H9 (cell line): ENCODE data around the gene DNAH1. TPM values are rescaled to one million over a fixed set of nuclear protein-coding genes. Genes with fewer than 3 reads are reported as not detected.

ENCODE experiments used
- DNase-seq: peaks from one replicate; pipeline ENCODE4 v3.0.0-alpha.2; 2017
- H2AFZ ChIP-seq: one replicate; pipeline ENCODE4 v1.6.1; 2013; ENCODE audit warnings: mild to moderate bottlenecking, low read length, control low read depth, moderate library complexity
- H2AK5ac ChIP-seq: 2 replicates; pipeline ENCODE4 v1.6.1; 2013; ENCODE audit warnings: low read length, control low read depth, mixed read lengths; ENCODE audit not compliant: insufficient read length
- H2BK120ac ChIP-seq: one replicate; pipeline ENCODE4 v1.6.1; 2013; ENCODE audit warnings: low read depth, mild to moderate bottlenecking, low read length, control low read depth, inconsistent platforms; ENCODE audit not compliant: poor library complexity, severe bottlenecking
- H2BK12ac ChIP-seq: 2 replicates; pipeline ENCODE4 v1.6.1; 2013; ENCODE audit warnings: low read length, control low read depth, mixed read lengths, low read depth; ENCODE audit not compliant: insufficient read length
- H2BK15ac ChIP-seq: 2 replicates; pipeline ENCODE4 v1.6.1; 2013; ENCODE audit warnings: low read depth, low read length, control low read depth
- H2BK20ac ChIP-seq: one replicate; pipeline ENCODE4 v1.6.1; 2013; ENCODE audit warnings: low read depth, mild to moderate bottlenecking, low read length, control low read depth, inconsistent platforms; ENCODE audit not compliant: poor library complexity, severe bottlenecking
- H2BK5ac ChIP-seq: 2 replicates; pipeline ENCODE4 v1.6.1; 2013; ENCODE audit warnings: low read length, control low read depth, mixed read lengths; ENCODE audit not compliant: insufficient read length
- H3K14ac ChIP-seq: 2 replicates; pipeline ENCODE4 v1.6.1; 2013; ENCODE audit warnings: low read length, control low read depth; ENCODE audit not compliant: insufficient read depth
- H3K18ac ChIP-seq: 2 replicates; pipeline ENCODE4 v1.6.1; 2013; ENCODE audit warnings: low read depth, mild to moderate bottlenecking, mixed read lengths, low read length, control low read depth; ENCODE audit not compliant: insufficient read length
- H3K23ac ChIP-seq: 2 replicates; pipeline ENCODE4 v1.6.1; 2013; ENCODE audit warnings: low read length, control low read depth, mixed read lengths, low read depth; ENCODE audit not compliant: insufficient read length
- H3K23me2 ChIP-seq: 2 replicates; pipeline ENCODE4 v1.6.1; 2013; ENCODE audit warnings: low read depth, mild to moderate bottlenecking, mixed read lengths, low read length, control low read depth; ENCODE audit not compliant: insufficient read length, poor library complexity, severe bottlenecking
- H3K27ac ChIP-seq: 2 replicates; pipeline ENCODE4 v1.5.1; 2013; ENCODE audit warnings: low read length, control low read depth, mixed read lengths, low read depth; ENCODE audit not compliant: insufficient read length
- H3K27me3 ChIP-seq: 2 replicates; pipeline ENCODE4 v1.6.1; 2013; ENCODE audit warnings: low read length, control low read depth, inconsistent platforms; ENCODE audit not compliant: insufficient read depth
- H3K4ac ChIP-seq: 2 replicates; pipeline ENCODE4 v1.6.1; 2013; ENCODE audit warnings: low read depth, mild to moderate bottlenecking, control low read depth, inconsistent platforms, low read length, moderate library complexity
- H3K4me1 ChIP-seq: 2 replicates; pipeline ENCODE4 v1.6.1; 2013; ENCODE audit warnings: low read length, control low read depth, inconsistent platforms; ENCODE audit not compliant: insufficient read depth
- H3K4me2 ChIP-seq: 2 replicates; pipeline ENCODE4 v1.6.1; 2013; ENCODE audit warnings: low read length, control low read depth, mixed read lengths; ENCODE audit not compliant: insufficient read length, insufficient read depth
- H3K56ac ChIP-seq: 2 replicates; pipeline ENCODE4 v1.6.1; 2013; ENCODE audit warnings: low read depth, mild to moderate bottlenecking, mixed read lengths, low read length, control low read depth; ENCODE audit not compliant: insufficient read length
- H3K79me1 ChIP-seq: 2 replicates; pipeline ENCODE4 v1.6.1; 2013; ENCODE audit warnings: low read depth, mild to moderate bottlenecking, moderate library complexity, low read length, control low read depth, inconsistent platforms; ENCODE audit not compliant: insufficient read depth, poor library complexity, severe bottlenecking
- H3K79me2 ChIP-seq: 2 replicates; pipeline ENCODE4 v1.6.1; 2013; ENCODE audit warnings: low read length, control low read depth, inconsistent platforms; ENCODE audit not compliant: insufficient read depth
- H3K9ac ChIP-seq: 2 replicates; pipeline ENCODE4 v1.6.1; 2013; ENCODE audit warnings: low read length, control low read depth, mixed read lengths; ENCODE audit not compliant: insufficient read length; ENCODE audit errors: extremely low read depth
- H3K9me3 ChIP-seq: one replicate; pipeline ENCODE4 v1.6.1; 2013; ENCODE audit warnings: low read depth, low read length, inconsistent platforms; ENCODE audit not compliant: control insufficient read depth
- H3T11ph ChIP-seq: one replicate; pipeline ENCODE4 v1.6.1; 2013; ENCODE audit warnings: mild to moderate bottlenecking, low read length, control low read depth, inconsistent platforms
- H4K20me1 ChIP-seq: one replicate; pipeline ENCODE4 v1.6.1; 2013; ENCODE audit not compliant: control insufficient read depth, insufficient read length, insufficient read depth
- H4K5ac ChIP-seq: 2 replicates; pipeline ENCODE4 v1.6.1; 2013; ENCODE audit warnings: low read depth, mild to moderate bottlenecking, mixed read lengths, low read length, control low read depth; ENCODE audit not compliant: insufficient read length
- H4K8ac ChIP-seq: replicated peaks from 2 replicates; pipeline ENCODE4 v1.6.1; 2013; ENCODE audit warnings: low read length, control low read depth, mixed read lengths, low read depth; ENCODE audit not compliant: insufficient read length
- H4K91ac ChIP-seq: 2 replicates; pipeline ENCODE4 v1.6.1; 2013; ENCODE audit warnings: low read depth, mild to moderate bottlenecking, moderate library complexity, mixed read lengths, low read length, control low read depth; ENCODE audit not compliant: insufficient read length
- H3K27ac Mint-ChIP-seq, 3 experiments: 2 replicates in 2 of 3; 3 replicates in 1 of 3; pipeline ENCODE4 v1.8.0; 2020 to 2021; ENCODE audit warnings: mixed read lengths in 3 of 3, mild to moderate bottlenecking in 1 of 3, moderate library complexity in 1 of 3
- H3K27me3 Mint-ChIP-seq: 2 replicates; pipeline ENCODE4 v1.8.0; 2021; ENCODE audit warnings: low read depth, mild to moderate bottlenecking, moderate library complexity, mixed read lengths
- H3K36me3 Mint-ChIP-seq, 3 experiments: 2 replicates in 2 of 3; 3 replicates in 1 of 3; pipeline ENCODE4 v1.8.0; 2020 to 2021; ENCODE audit warnings: low read depth in 3 of 3, mixed read lengths in 3 of 3; ENCODE audit not compliant: insufficient read depth in 1 of 3
- H3K4me1 Mint-ChIP-seq, 2 experiments: 2 replicates each; pipeline ENCODE4 v1.8.0; 2020; ENCODE audit warnings: mixed read lengths in 2 of 2
- H3K4me3 Mint-ChIP-seq, 2 experiments: 2 replicates in 1 of 2; 3 replicates in 1 of 2; pipeline ENCODE4 v1.8.0; 2020 to 2021; ENCODE audit warnings: mild to moderate bottlenecking in 2 of 2, mixed read lengths in 2 of 2, moderate library complexity in 1 of 2
- H3K9me3 Mint-ChIP-seq, 2 experiments: 2 replicates in 1 of 2; 3 replicates in 1 of 2; pipeline ENCODE4 v1.8.0; 2020; ENCODE audit warnings: mild to moderate bottlenecking in 2 of 2, mixed read lengths in 2 of 2, moderate library complexity in 1 of 2
- WGBS: extraction: QIAGEN DNeasy Blood & Tissue Kit; methylation state at CpG from one replicate; pipeline ENCODE4 v1.1.7; 2013; ENCODE audit warnings: missing lambda C conversion rate, low lambda C conversion rate, mixed read lengths; ENCODE audit not compliant: insufficient read length; ENCODE audit errors: extremely low coverage; 5-methylcytosine and 5-hydroxymethylcytosine counted together
- total RNA-seq: library from RNA; stranded (reverse); gene quantifications from 2 replicates; pipeline ENCODE4 v1.2.1, GENCODE V29; 2021
- TF ChIP-seq, protein P1 (sequence below): fragments of 200-600 bp; sonication (generic); conservative IDR thresholded peaks from 3 replicates; pipeline ENCODE4 v1.8.0; 2021; ENCODE audit warnings: antibody characterized with exemption, mild to moderate bottlenecking

Gene DNAH1
- total RNA-seq, 1 experiment from 2014 or later = 2.0 TPM

DNA sequence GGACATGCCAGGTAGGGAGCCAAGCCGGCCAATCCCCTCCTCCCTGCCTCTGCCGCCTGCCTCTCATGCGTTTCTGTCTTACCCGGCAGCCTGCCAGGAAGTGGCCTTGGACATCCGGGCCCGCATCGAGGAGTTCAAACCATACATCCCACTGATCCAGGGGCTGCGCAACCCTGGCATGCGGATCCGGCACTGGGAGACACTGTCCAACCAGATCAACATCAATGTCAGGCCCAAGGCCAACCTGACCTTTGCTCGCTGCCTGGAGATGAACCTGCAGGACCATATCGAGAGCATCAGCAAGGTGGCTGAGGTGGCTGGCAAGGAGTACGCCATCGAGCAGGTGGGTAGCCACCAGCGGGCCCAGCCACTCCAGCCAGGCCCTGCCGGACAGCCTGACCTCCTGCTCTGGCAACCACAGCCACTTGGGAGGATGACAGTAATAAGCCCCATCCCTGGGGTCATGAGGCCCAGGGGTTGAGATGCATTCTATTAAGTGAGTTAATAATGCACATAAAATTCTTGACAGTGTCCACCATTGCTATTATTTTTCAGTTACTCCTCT is 37.3 kb downstream of the DNAH1 start:
- Mint-ChIP-seq H3K4me3 (no peak overlapping the region), H3K27ac (no peak overlapping the region)

More for the DNA sequence above, 37.3 kb downstream of the DNAH1 start:
- Histone ChIP-seq H2BK20ac (no peak overlapping the region), H3K9me3 (no peaks in the 10 kb centered on the region), H3K4me1 (no peaks in the 10 kb centered on the region), H3K4ac (no peak overlapping the region), H3K23me2 (no peaks in the 10 kb centered on the region), H3K27me3 (no peaks in the 10 kb centered on the region), H3K14ac (no peak overlapping the region; the same call in 1 of the 2 replicates), H3K79me2 (no peaks in the 10 kb centered on the region), H4K91ac (no peak overlapping the region), H2BK15ac (no peak overlapping the region), H2BK5ac (no peak overlapping the region), H2AK5ac (no peak overlapping the region), H4K5ac (no peak overlapping the region), H3K4me2 (no peak overlapping the region), H2BK120ac (no peak overlapping the region), H2AFZ (no peak overlapping the region), H3K56ac (no peak overlapping the region), H4K8ac (no peak overlapping the region), H3T11ph (no peak overlapping the region), H4K20me1 (no peaks in the 10 kb centered on the region), H3K9ac (no peak overlapping the region), H3K27ac (no peak overlapping the region), H3K79me1 (no peaks in the 10 kb centered on the region), H3K18ac (no peak overlapping the region), H3K23ac (no peak overlapping the region), H2BK12ac (no peak overlapping the region)
- no peaks in the 10 kb centered on the region for H3K9me3 Mint-ChIP-seq
- no peak for DNase-seq
- H3K27me3 Mint-ChIP-seq = no peaks in the 10 kb centered on the region
- H3K4me1 Mint-ChIP-seq = no peaks in the 10 kb centered on the region
- TF ChIP-seq, protein P1, sequence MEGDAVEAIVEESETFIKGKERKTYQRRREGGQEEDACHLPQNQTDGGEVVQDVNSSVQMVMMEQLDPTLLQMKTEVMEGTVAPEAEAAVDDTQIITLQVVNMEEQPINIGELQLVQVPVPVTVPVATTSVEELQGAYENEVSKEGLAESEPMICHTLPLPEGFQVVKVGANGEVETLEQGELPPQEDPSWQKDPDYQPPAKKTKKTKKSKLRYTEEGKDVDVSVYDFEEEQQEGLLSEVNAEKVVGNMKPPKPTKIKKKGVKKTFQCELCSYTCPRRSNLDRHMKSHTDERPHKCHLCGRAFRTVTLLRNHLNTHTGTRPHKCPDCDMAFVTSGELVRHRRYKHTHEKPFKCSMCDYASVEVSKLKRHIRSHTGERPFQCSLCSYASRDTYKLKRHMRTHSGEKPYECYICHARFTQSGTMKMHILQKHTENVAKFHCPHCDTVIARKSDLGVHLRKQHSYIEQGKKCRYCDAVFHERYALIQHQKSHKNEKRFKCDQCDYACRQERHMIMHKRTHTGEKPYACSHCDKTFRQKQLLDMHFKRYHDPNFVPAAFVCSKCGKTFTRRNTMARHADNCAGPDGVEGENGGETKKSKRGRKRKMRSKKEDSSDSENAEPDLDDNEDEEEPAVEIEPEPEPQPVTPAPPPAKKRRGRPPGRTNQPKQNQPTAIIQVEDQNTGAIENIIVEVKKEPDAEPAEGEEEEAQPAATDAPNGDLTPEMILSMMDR = no peak
- H3K36me3 Mint-ChIP-seq = no peaks in the 10 kb centered on the region
- no CpG with 5 or more reads among the region's 16 CpGs for WGBS
